ENCODE measurements around the gene RNF150. TPM values are rescaled to one million over a fixed set of nuclear protein-coding genes. Genes with fewer than 3 reads are reported as not detected.

The RNF150 gene
- total RNA-seq, 1 donor from 2014 or later: 0.05 TPM

DNA sequence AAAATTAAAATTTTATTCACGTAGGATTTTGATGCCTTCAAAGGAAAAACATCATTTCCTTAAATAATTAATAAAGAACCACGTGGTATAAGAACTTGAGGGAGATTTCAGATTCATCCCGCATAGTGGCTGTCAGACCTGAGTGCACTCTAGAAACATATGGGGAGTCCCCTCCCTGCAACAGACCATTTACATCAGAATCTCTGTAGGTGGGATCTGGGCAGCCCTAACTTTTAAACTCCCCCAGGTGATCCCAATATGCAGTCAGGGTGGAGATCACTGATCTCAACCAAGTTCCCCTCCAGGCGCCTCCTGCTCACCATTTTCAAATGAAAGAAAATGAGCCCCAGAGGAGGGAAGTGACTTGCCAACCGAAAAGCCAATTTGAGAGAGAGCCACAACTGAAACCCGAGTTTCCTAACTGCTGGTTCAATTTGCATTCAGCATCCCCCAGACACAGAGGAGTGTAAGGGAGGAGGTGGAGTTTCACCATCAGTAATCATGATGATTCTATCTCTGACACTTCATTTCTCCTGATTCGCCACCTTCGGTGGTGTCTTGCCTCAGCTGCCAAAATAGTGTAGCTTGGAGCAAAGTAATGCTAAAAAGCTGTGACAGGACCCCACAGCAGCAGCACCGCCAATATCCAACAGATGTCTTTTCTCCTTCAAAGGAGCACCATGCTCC is 11.4 kb downstream of the RNF150 start:
- intact Hi-C loops (cut with micrococcal nuclease): no loop called here
- Mint-ChIP-seq H3K27me3 (ENCODE audit: low read depth) (peaks cover 2% of the 10 kb centered on the region), H3K36me3 (ENCODE audit: low read depth) (no peaks in the 10 kb centered on the region)

DNA sequence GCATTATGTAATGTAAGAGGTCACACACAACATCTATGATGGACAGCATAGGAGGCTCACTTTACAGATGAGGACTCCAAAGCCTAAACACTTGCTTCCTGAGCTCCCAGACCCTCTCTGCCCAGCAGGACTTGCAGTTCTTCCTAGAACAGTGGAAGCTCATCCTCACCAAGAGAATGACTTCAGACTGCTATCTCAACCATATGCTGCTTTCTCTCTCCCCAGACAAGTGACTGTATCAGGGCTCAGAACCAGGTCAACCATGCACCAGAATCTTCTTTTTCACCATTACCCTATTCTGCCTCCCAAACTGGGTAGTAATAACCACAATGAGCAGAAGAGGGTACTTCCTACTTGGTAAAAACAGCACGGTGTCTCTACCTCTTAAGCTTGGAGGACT is 12.2 kb downstream of the RNF150 start:
- no peak overlapping the region for H3K27ac Mint-ChIP-seq
- H3K4me3 Mint-ChIP-seq (ENCODE audit: low read depth): no peak overlapping the region
- peaks cover 2% of the 10 kb centered on the region for H3K27me3 Mint-ChIP-seq (ENCODE audit: low read depth)
- intact Hi-C loops (cut with micrococcal nuclease): no loop called here
- no peaks in the 10 kb centered on the region for H3K36me3 Mint-ChIP-seq (ENCODE audit: low read depth)
- no peak for DNase-seq (ENCODE audit: low spot score)
- H3K4me1 Mint-ChIP-seq (ENCODE audit: low read depth): no peaks in the 10 kb centered on the region
- H3K9me3 Mint-ChIP-seq: no peaks in the 10 kb centered on the region

More for the DNA sequence above, 11.4 kb downstream of the RNF150 start:
- H3K4me3 Mint-ChIP-seq (ENCODE audit: low read depth): no peak overlapping the region
- no peaks in the 10 kb centered on the region for H3K9me3 Mint-ChIP-seq
- H3K4me1 Mint-ChIP-seq (ENCODE audit: low read depth): no peaks in the 10 kb centered on the region
- DNase-seq (ENCODE audit: low spot score): no peak
- H3K27ac Mint-ChIP-seq: no peak overlapping the region

DNA sequence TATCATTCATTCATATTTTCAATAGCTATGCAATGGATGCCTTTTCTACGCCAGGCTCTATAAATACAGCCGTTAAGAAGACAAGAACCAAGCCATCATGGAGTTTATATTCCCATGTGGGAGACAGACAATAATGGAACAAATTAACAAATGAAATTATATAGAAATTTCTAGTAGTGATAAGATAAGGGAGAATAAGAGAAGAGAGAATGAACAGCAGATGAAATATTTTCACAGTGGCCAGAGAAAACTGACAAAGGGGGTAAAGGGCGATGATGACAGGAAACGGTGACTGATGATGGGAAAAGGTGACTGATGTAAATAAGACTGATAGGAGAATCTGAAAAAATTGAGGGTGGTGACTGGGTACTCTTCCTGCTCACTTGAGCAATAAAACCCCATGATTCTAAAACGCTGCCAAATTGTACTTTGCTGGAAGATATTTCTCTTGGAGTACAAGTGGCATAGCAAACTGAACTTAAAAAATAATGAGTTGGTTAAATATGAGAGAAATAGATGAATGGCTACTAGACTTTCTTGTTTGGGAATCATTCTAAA is 13.2 kb downstream of the RNF150 start:
- intact Hi-C loops (cut with micrococcal nuclease): no loop called here
- H3K27ac Mint-ChIP-seq: no peak overlapping the region
- no peak overlapping the region for H3K4me3 Mint-ChIP-seq (ENCODE audit: low read depth)
- H3K4me1 Mint-ChIP-seq (ENCODE audit: low read depth): no peaks in the 10 kb centered on the region
- no peaks in the 10 kb centered on the region for H3K27me3 Mint-ChIP-seq (ENCODE audit: low read depth)
- no peak for DNase-seq (ENCODE audit: low spot score)
- no peaks in the 10 kb centered on the region for H3K36me3 Mint-ChIP-seq (ENCODE audit: low read depth)
- H3K9me3 Mint-ChIP-seq: peaks cover 2% of the 10 kb centered on the region

DNA sequence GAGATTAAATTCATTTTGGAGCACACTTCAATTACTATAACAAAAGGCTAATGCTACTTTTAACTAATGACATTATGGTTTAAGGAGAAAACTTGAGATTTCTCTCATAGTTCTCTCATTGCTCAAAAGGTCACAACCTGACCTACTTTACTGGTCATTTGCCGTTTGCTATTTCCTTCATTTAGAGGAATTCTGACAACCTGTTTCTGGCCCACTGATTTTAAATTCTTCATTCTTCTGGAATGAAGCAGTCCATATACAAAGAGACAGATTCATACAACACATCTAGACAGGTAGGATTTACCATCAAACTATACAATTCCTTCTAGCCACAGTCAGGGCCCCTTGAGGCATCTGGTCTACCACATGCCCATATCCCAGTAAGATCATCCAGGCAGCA is 14.2 kb downstream of the RNF150 start:
- Mint-ChIP-seq H3K27me3 (ENCODE audit: low read depth) (no peaks in the 10 kb centered on the region), H3K36me3 (ENCODE audit: low read depth) (no peaks in the 10 kb centered on the region), H3K27ac (no peak overlapping the region), H3K4me3 (ENCODE audit: low read depth) (no peak overlapping the region), H3K4me1 (ENCODE audit: low read depth) (no peaks in the 10 kb centered on the region), H3K9me3 (peaks cover 6% of the 10 kb centered on the region)
- intact Hi-C loops (cut with micrococcal nuclease): no loop called here
- no peak for DNase-seq (ENCODE audit: low spot score)

DNA sequence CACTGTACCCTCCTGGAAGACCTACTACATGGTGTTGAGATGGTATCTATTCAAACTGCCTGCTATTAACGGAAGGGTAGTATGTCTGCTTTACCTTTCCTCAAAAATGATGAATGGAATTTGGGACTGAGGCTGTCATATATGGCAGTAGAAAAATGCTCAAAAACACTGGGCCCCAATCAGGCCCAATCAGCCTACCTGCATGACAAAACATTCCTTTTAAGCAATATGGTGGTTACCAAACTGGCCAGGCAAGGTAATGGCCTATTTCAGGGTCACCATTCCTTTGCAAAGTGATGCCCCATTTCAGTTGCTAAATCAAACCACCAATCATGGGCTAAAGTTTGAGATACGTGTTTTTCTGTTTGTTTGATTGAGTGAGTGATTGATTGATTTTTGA is 14.9 kb downstream of the RNF150 start:
- Mint-ChIP-seq H3K9me3 (peaks cover 6% of the 10 kb centered on the region), H3K36me3 (ENCODE audit: low read depth) (no peaks in the 10 kb centered on the region), H3K4me3 (ENCODE audit: low read depth) (no peak overlapping the region), H3K27me3 (ENCODE audit: low read depth) (no peaks in the 10 kb centered on the region), H3K4me1 (ENCODE audit: low read depth) (no peaks in the 10 kb centered on the region), H3K27ac (no peak overlapping the region)
- DNase-seq (ENCODE audit: low spot score): no peak
- intact Hi-C loops (cut with micrococcal nuclease): no loop called here

DNA sequence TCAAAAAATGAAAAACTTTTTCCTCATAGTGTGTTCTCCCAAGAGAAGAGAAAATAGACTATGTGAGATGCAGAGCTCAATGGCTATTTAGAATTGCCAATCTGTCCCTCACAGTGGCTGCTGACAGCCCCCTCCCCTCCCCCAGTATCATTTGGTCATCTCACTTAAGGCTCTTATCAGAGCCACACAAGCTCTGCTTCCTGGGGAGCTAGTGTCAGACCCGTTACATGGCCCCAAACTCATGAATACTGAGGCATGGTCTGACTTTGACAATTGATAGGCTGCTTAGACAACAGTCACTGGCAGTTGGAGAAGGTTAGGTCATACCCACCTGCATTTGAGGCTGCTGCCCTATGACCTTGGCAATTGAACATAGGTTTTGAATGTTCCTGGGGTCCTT is 15.3 kb downstream of the RNF150 start:
- Mint-ChIP-seq H3K27ac (no peak overlapping the region), H3K4me3 (ENCODE audit: low read depth) (no peak overlapping the region), H3K36me3 (ENCODE audit: low read depth) (no peaks in the 10 kb centered on the region)

DNA sequence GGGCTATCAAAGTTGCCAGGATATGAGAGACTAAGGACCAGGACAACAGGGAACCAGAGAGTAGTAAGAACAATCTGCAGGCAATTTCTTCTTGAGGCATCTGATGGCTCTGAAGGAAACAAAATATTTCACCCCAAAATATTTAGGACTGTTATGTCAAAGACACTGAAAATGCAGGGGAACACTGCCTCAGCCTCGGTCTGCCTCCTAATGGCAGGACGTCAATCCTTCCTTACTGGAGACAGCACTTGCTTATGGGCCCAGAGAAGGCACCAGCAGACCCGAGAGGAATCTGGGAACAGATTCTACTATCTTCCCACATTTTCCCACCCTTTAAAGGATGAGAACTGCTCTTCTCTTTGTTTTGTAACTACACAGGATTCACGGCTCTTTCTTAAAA is 23.3 kb downstream of the RNF150 start:
- H3K27me3 Mint-ChIP-seq (ENCODE audit: low read depth): no peaks in the 10 kb centered on the region
- peaks cover 3% of the 10 kb centered on the region for H3K9me3 Mint-ChIP-seq
- no peaks in the 10 kb centered on the region for H3K4me1 Mint-ChIP-seq (ENCODE audit: low read depth)
- no peak overlapping the region for H3K27ac Mint-ChIP-seq
- no peaks in the 10 kb centered on the region for H3K36me3 Mint-ChIP-seq (ENCODE audit: low read depth)
- no peak for DNase-seq (ENCODE audit: low spot score)
- intact Hi-C loops (cut with micrococcal nuclease): no loop called here
- no peak overlapping the region for H3K4me3 Mint-ChIP-seq (ENCODE audit: low read depth)

More for the DNA sequence above, 15.3 kb downstream of the RNF150 start:
- no peaks in the 10 kb centered on the region for H3K27me3 Mint-ChIP-seq (ENCODE audit: low read depth)
- intact Hi-C loops (cut with micrococcal nuclease): no loop called here
- peaks cover 6% of the 10 kb centered on the region for H3K9me3 Mint-ChIP-seq
- DNase-seq (ENCODE audit: low spot score): no peak
- no peaks in the 10 kb centered on the region for H3K4me1 Mint-ChIP-seq (ENCODE audit: low read depth)

DNA sequence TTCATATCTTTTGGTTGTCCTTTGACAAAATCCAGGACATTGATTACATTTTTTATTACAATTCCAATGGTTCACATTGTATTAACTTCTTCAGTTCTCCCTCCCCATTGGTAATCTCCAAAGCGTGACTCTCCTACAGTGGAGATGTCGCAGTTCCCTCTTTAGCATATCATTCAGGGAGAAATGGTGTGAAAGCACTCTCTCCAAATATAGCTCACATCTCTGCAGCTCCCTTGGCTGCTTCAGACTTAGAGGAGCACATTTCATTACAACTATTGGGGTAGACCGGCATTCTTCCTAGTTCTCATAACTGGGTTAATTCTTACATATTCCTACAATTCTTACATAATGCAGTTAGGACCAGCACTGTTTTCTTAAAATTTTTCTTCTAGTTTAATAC is 25.3 kb downstream of the RNF150 start:
- H3K27me3 Mint-ChIP-seq (ENCODE audit: low read depth): no peaks in the 10 kb centered on the region
- no peaks in the 10 kb centered on the region for H3K9me3 Mint-ChIP-seq
- intact Hi-C loops (cut with micrococcal nuclease): no loop called here
- no peaks in the 10 kb centered on the region for H3K4me1 Mint-ChIP-seq (ENCODE audit: low read depth)
- H3K27ac Mint-ChIP-seq: no peak overlapping the region
- DNase-seq (ENCODE audit: low spot score): no peak
- no peak overlapping the region for H3K4me3 Mint-ChIP-seq (ENCODE audit: low read depth)
- no peaks in the 10 kb centered on the region for H3K36me3 Mint-ChIP-seq (ENCODE audit: low read depth)

DNA sequence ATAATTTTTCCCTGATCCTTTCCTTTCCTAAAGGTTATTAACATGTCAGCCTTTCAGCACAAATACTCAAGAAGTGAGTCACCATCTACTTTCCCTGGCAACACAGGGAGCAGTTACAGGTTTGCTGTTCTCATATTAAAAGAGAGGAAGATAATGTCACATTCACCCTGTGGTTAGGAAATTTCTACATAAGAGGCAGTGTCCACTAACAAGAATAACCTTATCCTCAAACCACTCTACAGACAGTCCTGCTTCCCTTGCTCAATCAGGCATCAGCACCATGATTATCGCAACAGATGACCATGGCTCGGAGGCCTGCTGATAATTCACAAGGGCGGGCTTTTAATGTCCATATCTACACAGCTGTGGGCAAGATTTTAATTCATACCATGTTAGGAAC is 30.9 kb downstream of the RNF150 start:
- no peaks in the 10 kb centered on the region for H3K36me3 Mint-ChIP-seq (ENCODE audit: low read depth)
- intact Hi-C loops (cut with micrococcal nuclease): no loop called here
- H3K4me1 Mint-ChIP-seq (ENCODE audit: low read depth): no peaks in the 10 kb centered on the region
- no peak for DNase-seq (ENCODE audit: low spot score)
- H3K27me3 Mint-ChIP-seq (ENCODE audit: low read depth): no peaks in the 10 kb centered on the region
- no peak overlapping the region for H3K27ac Mint-ChIP-seq
- H3K9me3 Mint-ChIP-seq: no peaks in the 10 kb centered on the region
- H3K4me3 Mint-ChIP-seq (ENCODE audit: low read depth): no peak overlapping the region

DNA sequence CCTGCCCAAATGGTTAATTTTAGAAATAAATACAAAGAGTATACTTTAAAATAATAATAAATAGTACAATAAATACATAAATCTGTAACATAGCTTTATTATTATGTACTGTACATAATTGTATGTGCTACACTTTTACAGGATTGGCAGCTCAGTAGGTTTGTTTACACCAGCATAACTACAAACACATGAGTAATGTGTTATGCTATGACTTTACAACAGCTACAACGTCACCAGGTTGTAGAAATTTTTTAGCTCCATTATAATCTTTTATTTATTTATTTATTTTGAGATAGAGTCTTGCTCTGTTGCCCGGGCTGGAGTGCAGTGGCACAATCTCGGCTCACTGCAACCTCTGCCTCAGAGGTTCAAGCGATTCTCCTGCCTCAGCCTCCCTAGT is 31.8 kb downstream of the RNF150 start:
- Mint-ChIP-seq H3K36me3 (ENCODE audit: low read depth) (no peaks in the 10 kb centered on the region), H3K27ac (no peak overlapping the region), H3K4me1 (ENCODE audit: low read depth) (no peaks in the 10 kb centered on the region), H3K9me3 (no peaks in the 10 kb centered on the region), H3K27me3 (ENCODE audit: low read depth) (no peaks in the 10 kb centered on the region), H3K4me3 (ENCODE audit: low read depth) (no peak overlapping the region)
- intact Hi-C loops (cut with micrococcal nuclease): no loop called here
- DNase-seq (ENCODE audit: low spot score): no peak

DNA sequence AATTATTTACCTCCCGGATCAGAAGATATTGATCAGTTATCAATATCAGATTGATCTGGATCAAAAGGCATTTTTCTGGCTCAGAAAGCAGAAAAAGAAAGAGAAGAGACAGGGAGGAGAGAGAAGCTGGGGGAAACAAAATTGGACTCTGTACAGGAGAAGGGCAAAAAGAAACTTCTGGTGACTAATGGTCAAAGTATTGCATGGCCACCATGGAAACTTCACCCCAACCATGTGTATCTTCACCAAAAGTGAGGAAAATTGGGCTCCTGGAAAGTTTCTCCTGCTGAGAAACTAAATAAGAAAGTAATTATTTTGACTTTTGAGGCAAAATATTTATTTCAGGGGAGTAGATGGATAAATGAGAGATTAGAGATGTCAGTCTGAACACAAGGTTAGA is 33.9 kb downstream of the RNF150 start:
- DNase-seq (ENCODE audit: low spot score): no peak
- Mint-ChIP-seq H3K27ac (no peak overlapping the region), H3K4me1 (ENCODE audit: low read depth) (no peaks in the 10 kb centered on the region), H3K36me3 (ENCODE audit: low read depth) (no peaks in the 10 kb centered on the region), H3K27me3 (ENCODE audit: low read depth) (no peaks in the 10 kb centered on the region), H3K9me3 (no peaks in the 10 kb centered on the region), H3K4me3 (ENCODE audit: low read depth) (no peak overlapping the region)
- intact Hi-C loops (cut with micrococcal nuclease): no loop called here

DNA sequence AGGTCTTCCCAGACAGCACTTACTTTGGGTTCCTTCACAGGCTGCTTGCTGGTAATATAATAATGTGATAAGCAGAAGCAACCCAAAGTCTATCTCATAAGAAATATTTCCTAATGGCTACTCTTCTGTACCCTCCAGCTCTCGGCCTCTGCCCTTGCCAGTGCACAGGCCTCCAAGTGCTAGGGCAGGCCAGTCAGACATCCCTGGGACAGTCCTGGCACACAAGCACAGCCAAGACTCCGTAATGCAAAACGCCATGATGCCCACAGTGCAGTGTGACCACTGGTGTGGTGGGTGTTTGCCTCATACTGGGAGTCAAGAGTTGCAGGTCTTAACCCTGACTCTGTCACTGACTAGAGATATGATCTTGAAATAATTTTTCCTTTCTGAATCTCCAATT is 35.1 kb downstream of the RNF150 start:
- Mint-ChIP-seq H3K27me3 (ENCODE audit: low read depth) (no peaks in the 10 kb centered on the region), H3K9me3 (no peaks in the 10 kb centered on the region)

DNA sequence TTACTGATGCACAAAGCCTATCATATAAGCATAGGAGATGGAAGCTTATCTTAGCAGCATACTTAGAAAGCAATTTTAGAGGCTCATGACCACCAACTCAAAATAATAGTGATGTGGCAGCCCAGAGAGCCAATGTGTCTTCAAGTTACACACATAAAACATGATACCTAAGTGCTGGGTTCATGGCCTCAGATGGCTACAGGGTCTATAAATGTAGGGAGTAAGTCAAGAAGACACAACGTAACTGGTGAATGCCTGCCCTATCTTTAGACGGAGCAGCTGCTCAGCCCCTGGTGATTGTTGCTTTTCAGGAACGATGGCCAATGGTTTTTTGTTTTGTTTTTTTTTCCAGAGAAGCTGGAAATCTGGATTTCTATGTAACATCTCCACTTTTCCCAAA is 42.8 kb downstream of the RNF150 start:
- Mint-ChIP-seq H3K36me3 (ENCODE audit: low read depth) (no peaks in the 10 kb centered on the region), H3K4me3 (ENCODE audit: low read depth) (no peak overlapping the region), H3K4me1 (ENCODE audit: low read depth) (no peaks in the 10 kb centered on the region), H3K27ac (no peak overlapping the region), H3K9me3 (no peaks in the 10 kb centered on the region), H3K27me3 (ENCODE audit: low read depth) (no peaks in the 10 kb centered on the region)
- intact Hi-C loops (cut with micrococcal nuclease): no loop called here
- DNase-seq (ENCODE audit: low spot score): no peak

More for the DNA sequence above, 35.1 kb downstream of the RNF150 start:
- no peak for DNase-seq (ENCODE audit: low spot score)
- Mint-ChIP-seq H3K4me1 (ENCODE audit: low read depth) (no peaks in the 10 kb centered on the region), H3K36me3 (ENCODE audit: low read depth) (no peaks in the 10 kb centered on the region), H3K27ac (no peak overlapping the region), H3K4me3 (ENCODE audit: low read depth) (no peak overlapping the region)
- intact Hi-C loops (cut with micrococcal nuclease): no loop called here
